Stomach (tissue), 9 donors: ENCODE measurements around the gene RPS27A. TPM values are rescaled to one million over a fixed set of nuclear protein-coding genes. Genes with fewer than 3 reads are reported as not detected.

Source experiments
- DNase-seq, 2 donors: peaks; one replicate each; pipeline versions ENCODE4 v3.0.0 to v3.0.0-alpha.2; 2013 to 2019
- H3K27ac ChIP-seq, 5 donors: fragments of 200-600 bp in 4 of 5; sonication (generic) in 4 of 5; one replicate each; pipeline ENCODE4 v1.5.1; 2013 to 2019; ENCODE audit warnings: mild to moderate bottlenecking in 1 of 5, moderate library complexity in 1 of 5
- H3K27me3 ChIP-seq, 3 donors: fragments of 200-600 bp; sonication (generic); one replicate each; pipeline ENCODE4 v1.5.1; 2017 to 2019; ENCODE audit warnings: mixed run types in 1 of 3
- H3K36me3 ChIP-seq, 4 donors: fragments of 200-600 bp; sonication (generic); 1 replicate in 3 of 4; 2 replicates in 1 of 4; pipeline ENCODE4 v1.5.1; 2016 to 2019
- H3K4me1 ChIP-seq, 4 donors: fragments of 200-600 bp; sonication (generic); one replicate each; pipeline ENCODE4 v1.5.1; 2016 to 2019
- H3K4me3 ChIP-seq, 4 donors: fragments of 200-600 bp; sonication (generic) in 3 of 4; one replicate each; pipeline ENCODE4 v1.5.1; 2016 to 2019; ENCODE audit warnings: mild to moderate bottlenecking in 1 of 4
- H3K9me3 ChIP-seq, 4 donors: fragments of 200-600 bp; sonication (generic); one replicate each; pipeline ENCODE4 v1.5.1; 2016 to 2019
- EP300 ChIP-seq: sonication (generic); formaldehyde crosslinking; IDR thresholded peaks from one replicate; pipeline ENCODE4 v1.6.1; 2017; ENCODE audit warnings: antibody characterized with exemption
- POLR2A ChIP-seq, 4 donors: fragments of 450-650 bp; IDR thresholded peaks; one replicate each; pipeline ENCODE4 v1.6.1; 2016; ENCODE audit warnings: antibody characterized with exemption in 4 of 4, control low read depth in 2 of 4, mild to moderate bottlenecking in 1 of 4, moderate library complexity in 1 of 4
- POLR2AphosphoS5 ChIP-seq, 3 donors: sonication (generic); formaldehyde crosslinking; IDR thresholded peaks; one replicate each; pipeline ENCODE4 v1.6.1; 2016; ENCODE audit warnings: antibody characterized with exemption in 3 of 3
- WGBS, 5 donors: extraction: QIAGEN DNeasy Blood & Tissue Kit in 3 of 5; methylation state at CpG; one replicate each; pipeline versions ENCODE4 v1.1.5 to v1.1.7; 2013 to 2018; 5-methylcytosine and 5-hydroxymethylcytosine counted together
- intact Hi-C: fragments of 100-400 bp; cut with DNase I; formaldehyde crosslinking; loops from one replicate; pipeline ENCODE4 v1.15.1; 2023; ENCODE audit warnings: low total_unique reads
- polyA plus RNA-seq, 3 donors: library from polyadenylated mRNA; stranded (reverse); fragments of 200-250 nt; gene quantifications; one replicate each; pipeline ENCODE4 v1.2.3, GENCODE V29; 2013
- total RNA-seq, 5 donors: library from RNA; depleted of rRNA; stranded (reverse); fragments of >200 nt; gene quantifications; one replicate each; pipeline versions ENCODE4 v1.1.0 to v1.2.3, GENCODE V29; 2014 to 2016
- TF ChIP-seq, protein P1 (sequence below), 7 experiments: fragments of 450-650 bp in 4 of 7; fragments of 200-600 bp in 3 of 7; sonication (generic) in 3 of 7; IDR thresholded peaks; one replicate each; pipeline ENCODE4 v1.5.1; 2016 to 2019; ENCODE audit warnings: antibody characterized with exemption in 7 of 7, control low read depth in 2 of 7, mild to moderate bottlenecking in 1 of 7
- donor health status: healthy with polysubstance abuse.
- donor health status: Bipolar disorder and iron deficiency.
- donor health status: healthy.

Gene RPS27A
- total and polyA plus RNA-seq, 8 donors, result 319 to 3,642 (median 1,289) TPM

DNA sequence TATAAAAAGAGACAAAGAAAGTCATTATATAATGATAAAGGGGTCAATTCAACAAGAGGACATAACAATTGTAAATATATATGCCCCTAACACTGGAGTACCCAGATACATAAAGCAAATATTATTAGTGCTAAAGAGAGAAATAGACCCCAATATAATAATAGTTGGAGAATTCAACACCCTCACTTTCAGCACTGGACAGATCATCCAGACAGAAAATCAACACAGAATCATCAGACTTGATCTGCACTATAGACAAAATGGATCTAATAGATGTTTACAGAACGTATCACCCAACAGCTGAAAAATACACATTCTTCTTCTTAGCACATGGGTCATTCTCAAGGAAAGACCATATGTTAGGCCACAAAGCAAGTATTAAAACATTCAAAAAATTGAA is 32.1 kb upstream of the RPS27A start:
- intact Hi-C loops, result no loop called here
- Histone ChIP-seq H3K4me3 (no peak overlapping the region), H3K27ac (no peak overlapping the region), H3K4me1 (no peaks in the 10 kb centered on the region), H3K36me3 (peaks cover 0 to 51% (median 37%) of the 10 kb centered on the region in 4 donors), H3K27me3 (no peaks in the 10 kb centered on the region), H3K9me3 (peaks cover 0 to 5% (median 2%) of the 10 kb centered on the region in 4 donors)
- no peak for DNase-seq
- WGBS, 5 donors, result 91 to 100% (median 97%) methylated on average over 1 of the region's 1 CpG
- TF ChIP-seq EP300 (no peak), POLR2AphosphoS5 (IDR thresholded peaks at IDR 0.05) (no peak), POLR2A (IDR thresholded peaks at IDR 0.05) (no peak)
- TF ChIP-seq, protein P1, sequence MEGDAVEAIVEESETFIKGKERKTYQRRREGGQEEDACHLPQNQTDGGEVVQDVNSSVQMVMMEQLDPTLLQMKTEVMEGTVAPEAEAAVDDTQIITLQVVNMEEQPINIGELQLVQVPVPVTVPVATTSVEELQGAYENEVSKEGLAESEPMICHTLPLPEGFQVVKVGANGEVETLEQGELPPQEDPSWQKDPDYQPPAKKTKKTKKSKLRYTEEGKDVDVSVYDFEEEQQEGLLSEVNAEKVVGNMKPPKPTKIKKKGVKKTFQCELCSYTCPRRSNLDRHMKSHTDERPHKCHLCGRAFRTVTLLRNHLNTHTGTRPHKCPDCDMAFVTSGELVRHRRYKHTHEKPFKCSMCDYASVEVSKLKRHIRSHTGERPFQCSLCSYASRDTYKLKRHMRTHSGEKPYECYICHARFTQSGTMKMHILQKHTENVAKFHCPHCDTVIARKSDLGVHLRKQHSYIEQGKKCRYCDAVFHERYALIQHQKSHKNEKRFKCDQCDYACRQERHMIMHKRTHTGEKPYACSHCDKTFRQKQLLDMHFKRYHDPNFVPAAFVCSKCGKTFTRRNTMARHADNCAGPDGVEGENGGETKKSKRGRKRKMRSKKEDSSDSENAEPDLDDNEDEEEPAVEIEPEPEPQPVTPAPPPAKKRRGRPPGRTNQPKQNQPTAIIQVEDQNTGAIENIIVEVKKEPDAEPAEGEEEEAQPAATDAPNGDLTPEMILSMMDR (IDR thresholded peaks at IDR 0.05), result no peak

DNA sequence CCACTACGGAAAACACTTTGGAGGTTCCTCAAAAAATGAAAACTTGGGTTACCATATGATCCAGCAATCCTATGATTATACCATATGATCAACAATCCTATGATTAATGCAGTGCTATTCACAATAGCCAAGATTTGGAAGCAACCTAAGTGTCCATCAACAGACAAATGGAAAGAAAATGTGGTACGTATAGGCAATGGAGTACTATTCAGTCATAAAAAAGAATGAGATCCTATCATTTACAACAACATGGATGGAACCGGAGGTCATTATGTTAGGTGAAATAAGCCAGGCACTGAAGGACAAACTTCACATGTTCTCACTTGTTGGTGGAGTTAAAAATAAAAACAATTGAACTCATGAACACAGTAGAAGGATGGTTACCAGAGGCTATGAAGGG is 28.0 kb upstream of the RPS27A start:
- Histone ChIP-seq H3K9me3 (peaks cover 0 to 5% (median 2%) of the 10 kb centered on the region in 4 donors), H3K4me3 (no peak overlapping the region), H3K4me1 (no peaks in the 10 kb centered on the region), H3K36me3 (peaks cover 0 to 35% (median 17%) of the 10 kb centered on the region in 4 donors), H3K27ac (no peak overlapping the region), H3K27me3 (no peaks in the 10 kb centered on the region)
- 97 to 98% (median 98%) methylated on average over 3 of the region's 3 CpGs for WGBS, 5 donors
- DNase-seq, result no peak
- intact Hi-C loops, result no loop called here
- no peak for TF ChIP-seq POLR2AphosphoS5 (IDR thresholded peaks at IDR 0.05)
- TF ChIP-seq, protein P1 (IDR thresholded peaks at IDR 0.05), result no peak
- TF ChIP-seq POLR2A (IDR thresholded peaks at IDR 0.05), result no peak
- no peak for TF ChIP-seq EP300

DNA sequence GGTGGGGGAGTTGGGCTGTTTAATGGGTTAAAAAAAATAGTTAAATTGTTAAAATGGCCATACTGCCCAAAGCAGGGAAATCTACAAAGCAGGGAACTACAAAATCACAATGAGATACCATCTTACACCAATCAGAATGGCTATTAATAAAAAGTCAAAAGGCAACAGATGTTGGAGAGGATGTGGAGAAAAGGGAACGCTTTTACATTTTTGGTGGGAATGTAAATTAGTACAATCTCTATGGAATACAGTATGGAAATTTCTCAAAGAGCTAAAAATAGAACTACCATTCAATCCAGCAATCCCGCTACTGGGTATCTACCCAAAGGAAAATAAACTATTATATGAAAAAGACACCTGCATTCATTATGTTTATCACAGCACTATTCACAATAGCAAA is 27.5 kb upstream of the RPS27A start:
- Histone ChIP-seq H3K4me3 (no peak overlapping the region), H3K27ac (no peak overlapping the region), H3K36me3 (peaks cover 0 to 35% (median 13%) of the 10 kb centered on the region in 4 donors), H3K4me1 (no peaks in the 10 kb centered on the region), H3K9me3 (peaks cover 0 to 5% (median under 1%) of the 10 kb centered on the region in 4 donors), H3K27me3 (no peaks in the 10 kb centered on the region)
- no peak for TF ChIP-seq POLR2AphosphoS5 (IDR thresholded peaks at IDR 0.05)
- TF ChIP-seq, protein P1 (IDR thresholded peaks at IDR 0.05), result no peak
- no peak for TF ChIP-seq EP300
- TF ChIP-seq POLR2A (IDR thresholded peaks at IDR 0.05), result no peak
- intact Hi-C loops, result no loop called here
- WGBS, 5 donors, result 82 to 100% (median 97%) methylated on average over 2 of the region's 2 CpGs
- no peak for DNase-seq

DNA sequence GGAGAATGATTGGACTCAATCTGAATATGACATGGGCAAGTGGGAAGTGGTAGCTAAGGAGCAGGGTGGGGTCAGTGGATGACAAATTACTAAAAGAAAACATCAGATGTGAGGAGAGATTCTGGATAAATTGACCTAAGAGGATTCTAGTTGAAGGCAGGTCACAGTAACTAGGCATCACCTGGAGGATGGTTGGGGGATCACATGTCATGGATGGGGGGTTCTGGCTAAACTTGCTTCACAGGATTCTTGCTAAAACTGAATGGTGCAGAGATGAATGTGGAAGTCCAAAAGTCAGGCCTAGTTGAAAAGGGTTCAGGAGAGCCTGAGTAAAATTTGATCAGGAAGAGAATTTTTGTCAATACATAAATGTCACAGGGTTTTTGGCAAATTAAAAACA is 18.7 kb upstream of the RPS27A start:
- no peaks in the 10 kb centered on the region for H3K9me3 ChIP-seq
- DNase-seq, result no peak
- H3K4me1 ChIP-seq, result no peaks in the 10 kb centered on the region
- no peak overlapping the region for H3K27ac ChIP-seq
- TF ChIP-seq POLR2AphosphoS5 (IDR thresholded peaks at IDR 0.05) (no peak), EP300 (no peak), POLR2A (IDR thresholded peaks at IDR 0.05) (no peak)
- TF ChIP-seq, protein P1 (IDR thresholded peaks at IDR 0.05), result no peak
- no peak overlapping the region for H3K4me3 ChIP-seq
- intact Hi-C loops, result no loop called here
- no peaks in the 10 kb centered on the region for H3K27me3 ChIP-seq
- H3K36me3 ChIP-seq, result no peaks in the 10 kb centered on the region
